WERI-Rb-1 (cell line): Measurements from ENCODE around the gene CARHSP1.

Experiments
- DNase-seq: peaks from one replicate; pipeline ENCODE4 v3.0.0-alpha.2; 2020
- H3K27ac ChIP-seq: fragments of 250-450 bp; sonication (Bioruptor Pico); 2 replicates; pipeline ENCODE4 v1.5.1; 2020; ENCODE audit warnings: mild to moderate bottlenecking, moderate library complexity
- H3K27me3 ChIP-seq: fragments of 250-450 bp; sonication (Bioruptor Pico); 2 replicates; pipeline ENCODE4 v1.5.1; 2021; ENCODE audit warnings: mild to moderate bottlenecking, low read depth, moderate library complexity; ENCODE audit not compliant: insufficient read depth, severe bottlenecking
- H3K36me3 ChIP-seq: fragments of 250-450 bp; sonication (Bioruptor Pico); 2 replicates; pipeline ENCODE4 v1.5.1; 2020; ENCODE audit warnings: mild to moderate bottlenecking, moderate library complexity
- H3K4me3 ChIP-seq: 2 replicates; pipeline ENCODE4 v1.5.1; 2011; ENCODE audit warnings: low read depth, mild to moderate bottlenecking, control low read depth, low read length
- H3K9me3 ChIP-seq: fragments of 250-450 bp; sonication (Bioruptor Pico); 2 replicates; pipeline ENCODE4 v1.5.1; 2021; ENCODE audit warnings: mild to moderate bottlenecking, moderate library complexity; ENCODE audit not compliant: severe bottlenecking
- TF ChIP-seq, protein P1 (sequence below): IDR thresholded peaks from 2 replicates; pipeline ENCODE4 v1.5.1; 2011; ENCODE audit warnings: low read depth, mild to moderate bottlenecking, control low read depth, inconsistent platforms, low read length

Gene CARHSP1

DNA sequence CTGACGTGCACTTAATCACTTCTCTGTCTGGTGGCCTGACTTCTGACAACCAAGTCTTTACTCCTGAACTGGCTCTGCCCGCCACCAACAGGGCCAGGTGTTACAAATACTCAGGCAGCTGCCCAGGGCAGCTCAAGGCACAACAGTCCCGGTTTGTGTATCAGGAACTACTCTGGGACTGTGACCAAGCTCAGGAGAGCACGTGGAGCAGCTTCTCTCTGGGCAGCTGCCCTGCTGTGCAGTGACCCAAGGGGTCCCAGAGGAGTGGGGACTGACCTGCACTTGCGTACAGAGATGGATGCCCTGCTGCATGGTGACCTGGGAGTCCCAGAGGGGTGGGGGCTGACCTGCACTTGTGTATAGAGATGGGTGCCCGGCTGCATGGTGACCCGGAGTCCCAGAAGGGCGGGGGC lies 35.2 kb upstream of the CARHSP1 start:
- no peak overlapping the region for H3K4me3 ChIP-seq
- no peak overlapping the region for H3K27ac ChIP-seq
- H3K9me3 ChIP-seq = no peaks in the 10 kb centered on the region
- TF ChIP-seq, protein P1, sequence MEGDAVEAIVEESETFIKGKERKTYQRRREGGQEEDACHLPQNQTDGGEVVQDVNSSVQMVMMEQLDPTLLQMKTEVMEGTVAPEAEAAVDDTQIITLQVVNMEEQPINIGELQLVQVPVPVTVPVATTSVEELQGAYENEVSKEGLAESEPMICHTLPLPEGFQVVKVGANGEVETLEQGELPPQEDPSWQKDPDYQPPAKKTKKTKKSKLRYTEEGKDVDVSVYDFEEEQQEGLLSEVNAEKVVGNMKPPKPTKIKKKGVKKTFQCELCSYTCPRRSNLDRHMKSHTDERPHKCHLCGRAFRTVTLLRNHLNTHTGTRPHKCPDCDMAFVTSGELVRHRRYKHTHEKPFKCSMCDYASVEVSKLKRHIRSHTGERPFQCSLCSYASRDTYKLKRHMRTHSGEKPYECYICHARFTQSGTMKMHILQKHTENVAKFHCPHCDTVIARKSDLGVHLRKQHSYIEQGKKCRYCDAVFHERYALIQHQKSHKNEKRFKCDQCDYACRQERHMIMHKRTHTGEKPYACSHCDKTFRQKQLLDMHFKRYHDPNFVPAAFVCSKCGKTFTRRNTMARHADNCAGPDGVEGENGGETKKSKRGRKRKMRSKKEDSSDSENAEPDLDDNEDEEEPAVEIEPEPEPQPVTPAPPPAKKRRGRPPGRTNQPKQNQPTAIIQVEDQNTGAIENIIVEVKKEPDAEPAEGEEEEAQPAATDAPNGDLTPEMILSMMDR = no peak
- peaks cover 98% of the 10 kb centered on the region for H3K36me3 ChIP-seq
- no peak for DNase-seq
- H3K27me3 ChIP-seq = no peaks in the 10 kb centered on the region

DNA sequence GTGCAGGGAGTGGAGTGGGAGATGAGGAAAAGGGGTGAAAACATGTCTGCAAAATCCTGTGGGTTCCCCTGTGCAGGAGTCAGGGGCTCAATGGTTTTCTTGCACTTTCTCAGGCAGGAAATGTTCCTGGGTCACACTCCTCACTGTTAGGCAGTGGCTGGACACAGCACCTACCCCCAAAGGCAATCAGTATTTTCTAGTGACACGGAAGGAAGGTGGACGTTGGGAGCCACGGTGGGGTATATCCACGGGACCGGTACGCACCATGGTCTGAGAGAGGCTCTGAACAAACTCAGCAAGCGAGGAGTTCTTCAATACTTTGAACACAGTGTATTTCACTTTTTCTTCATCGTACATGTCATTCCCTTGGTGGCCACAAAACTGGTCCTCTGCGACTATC lies 34.2 kb upstream of the CARHSP1 start:
- Histone ChIP-seq H3K4me3 (no peak overlapping the region), H3K9me3 (no peaks in the 10 kb centered on the region), H3K36me3 (peaks cover 98% of the 10 kb centered on the region), H3K27ac (no peak overlapping the region), H3K27me3 (no peaks in the 10 kb centered on the region)
- DNase-seq = no peak
- TF ChIP-seq, protein P1 = no peak

DNA sequence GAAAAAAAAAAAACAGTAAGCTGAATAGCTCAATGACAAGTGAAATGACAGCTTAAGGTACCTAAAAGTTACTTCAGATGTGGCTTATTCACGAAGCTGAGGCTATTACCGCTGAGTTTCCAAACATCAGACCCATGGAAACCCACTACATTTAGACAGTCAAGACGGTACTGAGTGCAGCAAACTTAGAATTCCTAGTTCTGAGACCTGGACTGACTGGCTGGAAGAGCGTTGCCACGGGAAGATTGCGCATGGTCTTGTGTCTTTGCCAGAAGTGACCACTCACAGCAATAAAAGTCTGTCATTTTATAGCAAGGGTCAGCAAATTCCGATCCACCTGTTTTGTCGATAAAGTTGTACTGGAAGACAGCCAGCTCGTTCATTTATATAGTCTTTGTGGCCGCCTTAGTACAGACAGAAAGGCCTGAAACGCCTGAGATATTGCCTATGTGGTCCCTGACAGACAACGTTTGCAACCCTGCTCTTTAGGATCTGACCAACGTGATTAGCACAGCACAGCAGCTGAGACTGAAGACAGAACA lies 32.6 kb upstream of the CARHSP1 start:
- TF ChIP-seq, protein P1 = no peak
- no peaks in the 10 kb centered on the region for H3K9me3 ChIP-seq
- no peak overlapping the region for H3K27ac ChIP-seq
- no peak for DNase-seq
- no peaks in the 10 kb centered on the region for H3K27me3 ChIP-seq
- no peak overlapping the region for H3K4me3 ChIP-seq
- H3K36me3 ChIP-seq = peaks cover 95% of the 10 kb centered on the region

DNA sequence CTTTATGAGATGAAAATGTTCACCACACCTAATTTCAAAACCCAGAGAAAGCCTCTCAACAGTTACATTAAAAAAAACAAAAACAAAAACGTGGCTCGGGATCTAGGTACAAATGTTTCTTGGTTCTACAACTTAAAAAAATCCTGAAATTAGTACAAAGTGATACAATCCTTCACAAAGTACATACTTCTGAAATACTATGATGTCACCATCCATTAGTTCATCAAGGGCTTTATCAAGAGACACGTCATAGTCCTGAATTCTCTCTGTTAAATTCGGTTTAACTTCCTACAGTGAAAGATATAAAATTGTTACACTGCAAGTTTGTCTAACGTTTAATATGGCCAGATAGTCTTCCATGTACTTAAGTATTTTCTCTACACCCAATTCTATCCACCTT lies 31.5 kb upstream of the CARHSP1 start:
- TF ChIP-seq, protein P1 = no peak
- no peak for DNase-seq
- Histone ChIP-seq H3K9me3 (no peaks in the 10 kb centered on the region), H3K36me3 (peaks cover 95% of the 10 kb centered on the region), H3K27me3 (no peaks in the 10 kb centered on the region), H3K27ac (no peak overlapping the region), H3K4me3 (no peak overlapping the region)

DNA sequence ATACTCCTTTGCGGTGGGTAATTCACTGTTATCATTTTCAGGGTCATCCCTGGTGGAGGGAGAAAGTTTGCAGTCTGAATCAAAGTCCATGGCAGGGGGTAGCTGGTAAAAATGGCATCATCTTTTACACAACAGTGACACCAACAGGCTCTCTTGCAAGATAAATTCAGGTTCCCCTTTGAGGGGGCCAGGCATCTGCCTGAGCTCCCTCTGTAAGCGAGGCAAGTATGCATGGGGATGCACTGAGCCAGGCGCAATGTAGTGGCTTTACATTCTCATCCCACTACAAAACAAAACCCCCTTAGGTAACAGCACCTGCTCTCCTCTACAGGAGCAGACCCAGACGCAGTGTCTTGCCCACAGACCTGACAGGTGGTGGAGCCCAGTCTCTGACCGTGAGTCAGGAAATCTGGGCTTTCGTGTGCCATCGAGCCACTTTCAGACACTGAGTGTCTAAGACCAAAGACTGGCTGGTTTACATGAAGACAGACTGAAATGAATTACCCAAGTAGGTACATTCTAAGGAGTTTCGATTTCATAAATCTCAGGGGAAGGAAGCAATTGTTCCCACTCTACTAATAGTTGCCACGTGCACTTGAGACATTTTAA lies 31.0 kb upstream of the CARHSP1 start:
- H3K27ac ChIP-seq = no peak overlapping the region
- peaks cover 95% of the 10 kb centered on the region for H3K36me3 ChIP-seq
- H3K27me3 ChIP-seq = no peaks in the 10 kb centered on the region
- TF ChIP-seq, protein P1 = 0 out of 2 replicates have a peak, but pooled peaks have one; percentile 22
- no peak for DNase-seq
- H3K9me3 ChIP-seq = no peaks in the 10 kb centered on the region
- no peak overlapping the region for H3K4me3 ChIP-seq
